HEK293 (cell line): ENCODE results near the gene CKAP4.

Experiments used
- CTCF ChIA-PET: fragments of 350-600 bp; formaldehyde crosslinking; extraction: SDS; loops from one replicate; lab custom pipeline; 2021; ENCODE audit warnings: antibody characterized with exemption; lab: Yijun Ruan, JAX
- POLR2A ChIA-PET: fragments of 300-600 bp; formaldehyde crosslinking; extraction: SDS; loops from one replicate; lab custom pipeline; 2020; ENCODE audit warnings: antibody characterized with exemption, inconsistent platforms; lab: Yijun Ruan, JAX
- H3K27ac ChIP-seq: fragments of 200-500 bp; sonication (Bioruptor generic); 2 replicates; pipeline ENCODE4 v1.5.1; 2014; ENCODE audit warnings: low read depth, low read length, control low read depth, inconsistent platforms; ENCODE audit errors: extremely low read depth
- H3K36me3 ChIP-seq, 2 experiments: fragments of 200-500 bp in 1 of 2; sonication (Bioruptor generic) in 1 of 2; 1 replicate in 1 of 2; 2 replicates in 1 of 2; pipeline ENCODE4 v1.5.1; 2014 to 2017; ENCODE audit warnings: inconsistent platforms in 2 of 2, low read length in 2 of 2; ENCODE audit not compliant: control insufficient read depth in 2 of 2, insufficient read depth in 1 of 2
- H3K4me1 ChIP-seq: fragments of 200-500 bp; sonication (Bioruptor generic); 2 replicates; pipeline ENCODE4 v1.5.1; 2014; ENCODE audit warnings: mild to moderate bottlenecking, low read length, inconsistent platforms; ENCODE audit not compliant: control insufficient read depth, insufficient read depth
- H3K4me3 ChIP-seq: 2 replicates; pipeline ENCODE4 v1.5.1; 2011; ENCODE audit warnings: low read depth, mild to moderate bottlenecking, control low read depth, low read length, moderate library complexity
- H3K9me3 ChIP-seq: fragments of 200-500 bp; sonication (Bioruptor generic); 2 replicates; pipeline ENCODE4 v1.5.1; 2014; ENCODE audit warnings: low read depth, low read length, inconsistent platforms; ENCODE audit not compliant: control insufficient read depth, insufficient read depth
- EGR2 ChIP-seq: fragments of 450-650 bp; formaldehyde crosslinking; IDR thresholded peaks from 2 replicates; pipeline ENCODE4 v1.5.1; 2016; ENCODE audit warnings: low read depth, missing biosample characterization, missing genetic modification characterization
- PRDM2 ChIP-seq: fragments of 450-650 bp; formaldehyde crosslinking; IDR thresholded peaks from 2 replicates; pipeline ENCODE4 v1.5.1; 2016; ENCODE audit warnings: missing biosample characterization, missing genetic modification characterization, borderline replicate concordance
- RBAK ChIP-seq: fragments of 450-650 bp; formaldehyde crosslinking; IDR thresholded peaks from 2 replicates; pipeline ENCODE4 v1.5.1; 2016; ENCODE audit warnings: missing biosample characterization, missing genetic modification characterization
- ZFHX2 ChIP-seq: fragments of 450-650 bp; formaldehyde crosslinking; conservative IDR thresholded peaks from 2 replicates; pipeline ENCODE4 v1.5.1; 2016; ENCODE audit warnings: missing biosample characterization, missing genetic modification characterization
- ZFP37 ChIP-seq: fragments of 450-650 bp; formaldehyde crosslinking; IDR thresholded peaks from 2 replicates; pipeline ENCODE4 v1.5.1; 2016; ENCODE audit warnings: missing biosample characterization, missing genetic modification characterization
- ZIC2 ChIP-seq: fragments of 450-650 bp; formaldehyde crosslinking; IDR thresholded peaks from 2 replicates; pipeline ENCODE4 v1.5.1; 2016; ENCODE audit warnings: missing biosample characterization, missing genetic modification characterization
- ZNF23 ChIP-seq: fragments of 450-650 bp; formaldehyde crosslinking; IDR thresholded peaks from 2 replicates; pipeline ENCODE4 v1.5.1; 2016; ENCODE audit warnings: missing biosample characterization, missing genetic modification characterization, borderline replicate concordance
- ZNF335 ChIP-seq: fragments of 450-650 bp; formaldehyde crosslinking; conservative IDR thresholded peaks from 2 replicates; pipeline ENCODE4 v1.5.1; 2016; ENCODE audit warnings: missing biosample characterization, missing genetic modification characterization
- ZNF341 ChIP-seq: fragments of 450-650 bp; formaldehyde crosslinking; IDR thresholded peaks from 2 replicates; pipeline ENCODE4; 2016; ENCODE audit warnings: low read depth, missing biosample characterization, missing genetic modification characterization
- ZNF548 ChIP-seq: fragments of 450-650 bp; formaldehyde crosslinking; IDR thresholded peaks from 2 replicates; pipeline ENCODE4 v1.5.1; 2016; ENCODE audit warnings: missing biosample characterization, missing genetic modification characterization
- ZNF624 ChIP-seq: fragments of 450-650 bp; formaldehyde crosslinking; IDR thresholded peaks from 2 replicates; pipeline ENCODE4 v1.5.1; 2017; ENCODE audit warnings: missing biosample characterization, missing genetic modification characterization
- ZNF76 ChIP-seq: fragments of 450-650 bp; formaldehyde crosslinking; IDR thresholded peaks from 2 replicates; pipeline ENCODE4; 2016; ENCODE audit warnings: low read depth, missing biosample characterization, missing genetic modification characterization, borderline replicate concordance
- ZNF777 ChIP-seq: fragments of 450-650 bp; formaldehyde crosslinking; IDR thresholded peaks from 2 replicates; pipeline ENCODE4 v1.5.1; 2017; ENCODE audit warnings: missing biosample characterization, missing genetic modification characterization, borderline replicate concordance
- ZSCAN30 ChIP-seq: fragments of 450-650 bp; IDR thresholded peaks from 2 replicates; pipeline ENCODE4 v1.5.1; 2018; ENCODE audit warnings: missing biosample characterization, mild to moderate bottlenecking, missing genetic modification characterization, moderate library complexity
- TF ChIP-seq, protein P1 (sequence below): fragments of 450-650 bp; IDR thresholded peaks from 2 replicates; pipeline ENCODE4 v1.5.1; 2018; ENCODE audit warnings: missing biosample characterization, mild to moderate bottlenecking, missing genetic modification characterization
- TF ChIP-seq, protein P2 (sequence below): fragments of 450-650 bp; formaldehyde crosslinking; IDR thresholded peaks from 2 replicates; pipeline ENCODE4 v1.5.0; 2017; ENCODE audit warnings: missing biosample characterization, missing genetic modification characterization, borderline replicate concordance

The CKAP4 gene

DNA sequence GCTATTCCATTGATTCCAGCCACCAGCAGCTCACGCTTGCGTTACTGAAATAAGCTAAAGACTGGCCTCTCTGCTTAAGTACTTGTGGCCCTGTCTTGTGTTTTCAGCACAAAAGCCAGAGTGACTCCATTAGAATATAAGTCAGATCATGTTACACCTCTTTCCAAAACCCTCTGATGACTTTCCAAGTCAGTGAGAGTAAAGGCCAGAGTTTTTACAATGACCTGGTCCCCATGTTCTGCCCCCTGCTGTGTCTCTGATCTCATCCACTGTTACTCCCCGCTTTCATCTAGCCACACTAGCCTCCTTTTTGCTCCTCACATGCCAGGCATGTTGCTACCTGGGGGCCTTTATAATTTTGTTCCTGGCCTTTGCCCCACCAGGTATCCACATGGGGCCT lies 6.9 kb upstream of the CKAP4 start (continued):
- TF ChIP-seq, protein P1, sequence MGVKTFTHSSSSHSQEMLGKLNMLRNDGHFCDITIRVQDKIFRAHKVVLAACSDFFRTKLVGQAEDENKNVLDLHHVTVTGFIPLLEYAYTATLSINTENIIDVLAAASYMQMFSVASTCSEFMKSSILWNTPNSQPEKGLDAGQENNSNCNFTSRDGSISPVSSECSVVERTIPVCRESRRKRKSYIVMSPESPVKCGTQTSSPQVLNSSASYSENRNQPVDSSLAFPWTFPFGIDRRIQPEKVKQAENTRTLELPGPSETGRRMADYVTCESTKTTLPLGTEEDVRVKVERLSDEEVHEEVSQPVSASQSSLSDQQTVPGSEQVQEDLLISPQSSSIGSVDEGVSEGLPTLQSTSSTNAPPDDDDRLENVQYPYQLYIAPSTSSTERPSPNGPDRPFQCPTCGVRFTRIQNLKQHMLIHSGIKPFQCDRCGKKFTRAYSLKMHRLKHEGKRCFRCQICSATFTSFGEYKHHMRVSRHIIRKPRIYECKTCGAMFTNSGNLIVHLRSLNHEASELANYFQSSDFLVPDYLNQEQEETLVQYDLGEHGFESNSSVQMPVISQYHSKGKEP (tag by site-specific recombination), result no peak
- TF ChIP-seq ZNF76 (tag by site-specific recombination) (no peak), PRDM2 (tag by site-specific recombination) (no peak), ZSCAN30 (tag by site-specific recombination) (no peak), ZNF548 (tag by site-specific recombination) (no peak), ZNF777 (tag by site-specific recombination) (no peak), ZNF624 (no peak), RBAK (tag by site-specific recombination) (no peak), ZNF23 (tag by site-specific recombination) (no peak)

DNA sequence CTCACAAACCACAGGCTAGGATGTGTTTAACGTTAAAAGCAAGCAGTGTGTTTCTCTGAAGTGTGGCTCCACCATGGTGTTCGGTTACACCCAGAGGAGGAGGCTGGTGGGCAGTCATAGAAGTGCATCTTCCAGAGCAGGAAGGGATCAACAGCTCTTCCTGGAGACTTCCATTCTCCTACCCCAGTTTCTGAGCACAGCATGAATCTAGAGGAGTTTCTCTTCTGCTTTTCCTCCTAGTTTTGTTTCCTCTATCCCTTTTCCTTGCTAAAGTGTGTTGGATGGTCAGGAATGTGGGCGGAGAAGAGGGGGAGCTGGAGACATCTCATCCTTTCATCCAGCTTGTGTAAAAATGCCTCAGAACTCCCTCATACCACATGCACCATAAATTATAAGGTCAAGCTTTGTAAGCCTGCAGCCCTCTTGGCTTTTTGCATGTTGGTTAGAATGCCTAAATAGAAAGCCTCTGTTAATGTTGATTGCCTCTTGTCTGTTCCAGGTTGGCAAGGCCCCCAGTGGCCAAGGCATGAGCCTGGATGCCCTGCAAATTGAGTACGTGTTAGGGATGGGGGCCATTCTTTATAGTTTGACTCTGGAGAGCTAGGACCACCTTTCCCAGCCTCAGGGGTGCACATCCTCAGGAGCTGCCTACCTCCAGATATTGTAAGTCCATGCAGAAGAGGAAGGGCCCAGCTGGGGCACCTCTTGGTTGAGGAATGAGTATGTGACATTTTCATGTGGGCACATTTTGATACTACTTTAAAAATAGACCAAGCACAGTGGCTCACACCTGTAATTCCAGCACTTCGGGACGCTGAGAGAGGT lies 4.0 kb upstream of the CKAP4 start:
- POLR2A ChIA-PET, result interaction anchor here (0.5 kb wide), 1 partner anchor 336 kb away, joined by 3 read pairs; no protein-coding TSS in a partner anchor

More for the DNA sequence above, 4.0 kb upstream of the CKAP4 start:
- H3K4me3 ChIP-seq, result no peak overlapping the region
- H3K4me1 ChIP-seq, result peaks cover 4% of the 10 kb centered on the region; the same call in 1 of the 2 replicates
- no peaks in the 10 kb centered on the region for H3K36me3 ChIP-seq
- H3K27ac ChIP-seq, result no peak overlapping the region
- CTCF ChIA-PET, result interaction anchor here (0.6 kb wide), 1 partner anchor 669 kb away, joined by 3 read pairs; no protein-coding TSS in a partner anchor
- H3K9me3 ChIP-seq, result no peaks in the 10 kb centered on the region
- TF ChIP-seq ZFHX2 (tag by site-specific recombination) (peak; percentile 45), ZNF335 (no peak), EGR2 (tag by site-specific recombination) (peak; percentile 33; the same call in 1 of the 2 replicates), ZFP37 (tag by site-specific recombination) (no peak), ZNF341 (tag by site-specific recombination) (peak; percentile 62), ZIC2 (tag by site-specific recombination) (no peak)
- TF ChIP-seq, protein P2, sequence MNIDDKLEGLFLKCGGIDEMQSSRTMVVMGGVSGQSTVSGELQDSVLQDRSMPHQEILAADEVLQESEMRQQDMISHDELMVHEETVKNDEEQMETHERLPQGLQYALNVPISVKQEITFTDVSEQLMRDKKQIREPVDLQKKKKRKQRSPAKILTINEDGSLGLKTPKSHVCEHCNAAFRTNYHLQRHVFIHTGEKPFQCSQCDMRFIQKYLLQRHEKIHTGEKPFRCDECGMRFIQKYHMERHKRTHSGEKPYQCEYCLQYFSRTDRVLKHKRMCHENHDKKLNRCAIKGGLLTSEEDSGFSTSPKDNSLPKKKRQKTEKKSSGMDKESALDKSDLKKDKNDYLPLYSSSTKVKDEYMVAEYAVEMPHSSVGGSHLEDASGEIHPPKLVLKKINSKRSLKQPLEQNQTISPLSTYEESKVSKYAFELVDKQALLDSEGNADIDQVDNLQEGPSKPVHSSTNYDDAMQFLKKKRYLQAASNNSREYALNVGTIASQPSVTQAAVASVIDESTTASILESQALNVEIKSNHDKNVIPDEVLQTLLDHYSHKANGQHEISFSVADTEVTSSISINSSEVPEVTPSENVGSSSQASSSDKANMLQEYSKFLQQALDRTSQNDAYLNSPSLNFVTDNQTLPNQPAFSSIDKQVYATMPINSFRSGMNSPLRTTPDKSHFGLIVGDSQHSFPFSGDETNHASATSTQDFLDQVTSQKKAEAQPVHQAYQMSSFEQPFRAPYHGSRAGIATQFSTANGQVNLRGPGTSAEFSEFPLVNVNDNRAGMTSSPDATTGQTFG (tag by site-specific recombination), result no peak
